ENCODE results near the gene MS4A4A.

The MS4A4A gene

DNA sequence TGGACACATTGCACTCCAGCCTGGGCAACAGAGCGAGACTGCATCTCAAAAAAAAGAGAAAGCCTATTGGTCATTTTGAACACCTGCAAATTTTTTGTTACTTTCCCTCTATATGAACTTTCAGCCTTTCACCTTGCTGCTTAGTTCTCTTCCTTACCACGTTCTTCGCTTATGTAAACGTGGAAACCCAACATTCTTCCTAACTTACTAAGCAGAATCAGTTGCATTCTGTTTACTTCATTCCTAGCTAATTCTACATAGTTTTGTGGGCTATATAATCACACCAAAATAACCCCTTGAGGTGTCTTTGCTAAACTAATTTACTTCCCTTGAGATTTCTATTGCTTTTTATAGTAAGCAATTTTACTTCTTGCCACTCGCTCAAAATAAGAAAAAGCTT lies 23.2 kb downstream of the MS4A4A start:
- no peak for DNase-seq

DNA sequence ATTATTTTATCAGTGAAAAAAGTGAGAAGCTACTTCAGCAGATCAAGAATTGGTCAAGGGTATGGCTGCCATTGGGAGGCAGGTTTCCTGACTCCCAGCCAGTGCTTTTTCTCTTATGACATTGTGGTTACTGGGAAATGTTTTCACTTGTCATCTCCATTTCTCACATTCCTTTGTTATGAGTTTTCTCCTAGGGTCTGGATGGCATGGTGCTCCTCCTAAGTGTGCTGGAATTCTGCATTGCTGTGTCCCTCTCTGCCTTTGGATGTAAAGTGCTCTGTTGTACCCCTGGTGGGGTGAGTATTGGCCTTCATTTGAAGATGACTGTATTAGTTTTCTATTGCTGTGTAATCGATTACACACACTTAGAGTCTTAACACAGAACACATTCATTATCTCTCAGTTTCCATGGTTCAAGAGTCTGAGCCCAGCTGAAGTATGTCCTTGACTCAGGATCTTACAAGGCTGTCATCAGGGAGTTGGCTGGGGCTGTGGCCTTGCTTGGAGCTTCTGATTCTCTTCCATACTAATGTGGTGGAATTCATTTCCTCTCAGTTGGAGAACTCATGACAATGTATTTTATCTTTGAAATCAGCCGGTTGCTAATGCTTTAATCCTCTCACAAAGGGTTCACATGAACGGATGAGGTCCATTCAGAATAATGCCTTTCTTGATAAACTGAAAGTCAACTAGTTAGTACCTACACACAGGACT lies 25.6 kb downstream of the MS4A4A start:
- no peak for DNase-seq

DNA sequence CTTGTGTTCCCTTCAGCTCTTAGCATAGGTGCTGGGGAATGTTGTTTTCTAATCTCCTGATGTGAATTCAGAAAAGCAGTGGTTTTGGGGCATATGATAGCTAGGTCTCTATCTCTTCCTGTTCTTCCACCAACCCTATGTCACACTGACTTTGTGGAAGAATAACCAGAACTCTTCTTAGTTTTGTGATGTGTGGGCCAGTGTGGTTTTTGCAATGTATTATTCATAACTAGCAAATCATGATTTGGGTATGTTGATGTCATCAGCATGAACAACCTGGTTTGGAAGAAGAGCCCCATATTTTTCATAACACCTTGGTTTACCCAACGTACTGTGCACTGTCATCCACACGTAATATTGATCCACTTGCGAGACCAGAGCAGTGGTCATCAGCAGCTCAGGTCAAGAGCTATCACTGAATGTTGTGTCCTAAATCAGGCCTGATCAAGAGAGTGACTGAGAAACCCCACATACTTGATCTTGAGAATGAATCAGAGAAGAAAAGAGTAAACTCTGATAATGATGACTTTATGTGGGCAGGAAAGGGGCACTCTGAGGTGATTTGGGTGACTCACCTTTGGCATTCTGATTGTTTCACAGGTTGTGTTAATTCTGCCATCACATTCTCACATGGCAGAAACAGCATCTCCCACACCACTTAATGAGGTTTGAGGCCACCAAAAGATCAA lies 27.2 kb downstream of the MS4A4A start:
- DNase-seq, result no peak

DNA sequence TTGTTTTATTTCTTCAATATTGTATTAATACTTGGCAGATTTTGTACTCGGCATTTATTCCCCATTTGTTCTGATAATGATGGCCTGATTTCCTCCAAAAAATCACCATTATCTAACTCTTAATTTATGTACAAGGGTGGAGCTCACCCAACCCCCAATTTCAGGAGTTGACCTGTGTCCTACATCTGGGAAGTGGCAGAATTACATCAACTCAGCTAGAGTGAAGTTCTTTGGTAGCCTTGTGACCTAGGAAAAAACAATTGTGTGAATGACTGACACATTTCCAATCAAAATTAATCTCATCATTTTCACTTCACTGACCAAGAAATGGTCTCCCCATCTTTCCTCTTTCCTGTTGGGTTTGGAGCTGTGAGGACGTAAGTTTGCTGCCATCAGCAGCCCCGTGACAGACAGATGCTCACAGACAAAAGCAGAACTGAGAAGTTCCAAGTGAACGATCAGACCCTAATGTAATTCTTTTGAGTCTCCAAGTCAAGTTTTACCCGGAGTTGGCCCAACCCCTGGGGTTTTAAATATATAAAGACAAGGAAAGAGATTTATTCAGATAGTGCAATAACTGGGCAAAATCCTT lies 30.0 kb downstream of the MS4A4A start:
- no peak for DNase-seq

DNA sequence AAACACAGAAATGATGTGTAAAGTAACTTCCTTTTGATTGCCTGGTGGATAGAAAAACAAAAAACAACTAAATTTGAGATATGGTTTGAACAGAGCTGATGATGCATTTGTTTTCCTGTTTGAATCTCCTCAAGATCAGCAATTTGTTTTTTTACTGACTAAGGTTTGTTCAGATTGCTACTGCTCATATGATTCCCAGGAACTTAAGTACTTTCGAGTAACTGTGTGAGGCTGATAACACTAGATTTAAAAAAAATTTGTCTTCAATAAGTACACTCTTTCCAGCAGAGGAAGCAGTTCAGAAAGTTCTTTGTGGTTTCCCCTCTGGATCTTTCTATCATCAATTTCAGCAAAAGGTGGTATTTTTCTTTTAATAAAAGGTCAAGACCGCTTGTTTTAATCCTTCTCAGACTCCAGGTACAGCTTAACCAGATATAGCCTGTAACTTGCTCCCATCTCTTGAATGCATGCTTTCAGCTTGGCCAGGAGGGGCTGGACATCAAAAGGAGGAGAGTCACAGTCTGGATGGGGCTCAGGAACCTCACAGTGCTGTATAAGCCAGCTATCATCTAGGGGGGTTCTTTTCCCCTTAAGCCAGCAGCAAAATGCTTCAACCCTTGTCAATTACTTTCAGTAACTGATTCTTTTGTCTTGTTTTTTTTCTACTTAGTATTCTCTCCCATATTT lies 34.3 kb downstream of the MS4A4A start:
- DNase-seq, result no peak

DNA sequence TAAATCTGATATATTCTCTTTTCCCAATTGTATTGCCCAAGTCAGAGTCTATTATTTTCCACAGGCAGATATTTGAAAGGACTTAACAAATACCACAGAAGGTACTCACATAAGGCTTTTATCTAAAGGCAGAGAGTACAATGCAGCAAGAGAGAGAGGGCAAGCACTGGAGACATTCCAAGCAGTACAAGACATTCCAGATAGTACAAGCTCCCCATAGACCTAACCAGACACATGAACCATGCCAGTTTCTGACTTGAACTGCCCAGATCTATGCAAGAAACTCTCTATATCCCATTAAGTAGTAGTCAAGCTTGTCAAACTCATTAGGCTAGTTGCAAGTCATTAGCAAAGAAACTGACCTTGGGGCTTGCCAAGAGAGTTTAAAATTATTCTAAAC lies 35.4 kb downstream of the MS4A4A start:
- DNase-seq, result no peak

DNA sequence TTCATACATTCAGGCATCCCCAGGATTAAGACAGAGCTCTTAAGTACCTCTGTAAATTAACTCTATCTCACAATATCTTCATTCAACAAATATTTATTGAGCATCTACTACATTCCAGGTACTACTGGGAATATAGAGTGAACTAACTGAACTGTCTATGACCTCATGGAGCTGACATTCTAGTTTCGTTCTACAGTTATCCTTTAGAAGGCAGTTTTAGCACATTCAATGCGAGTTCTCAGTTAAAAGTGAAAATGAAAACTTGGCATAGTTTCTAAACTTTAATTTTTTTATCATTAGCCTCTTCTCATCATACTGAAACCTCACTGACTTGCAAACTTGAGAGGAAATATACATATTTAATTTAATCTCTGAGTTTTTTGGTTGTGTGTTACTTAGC lies 35.9 kb downstream of the MS4A4A start:
- DNase-seq, result no peak

DNA sequence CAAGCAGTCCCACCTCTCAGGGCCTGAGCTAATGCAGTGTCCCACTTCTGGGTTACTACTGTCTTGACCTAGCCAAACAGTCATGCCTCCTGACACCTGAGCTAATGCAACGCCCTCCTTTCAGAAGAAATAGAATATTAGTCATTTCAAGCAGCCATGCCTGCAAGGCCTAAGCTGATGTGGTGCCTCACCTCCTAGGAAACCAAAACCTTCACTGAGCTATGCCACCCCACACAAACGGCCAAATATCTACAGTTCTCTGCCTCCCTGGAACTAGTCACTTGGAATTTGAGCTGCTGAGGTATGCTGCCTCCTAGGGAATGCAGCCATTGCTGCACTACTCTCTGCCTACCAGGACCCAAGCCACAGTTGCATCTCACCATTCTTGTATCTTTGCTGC lies 38.3 kb downstream of the MS4A4A start:
- DNase-seq, result no peak

DNA sequence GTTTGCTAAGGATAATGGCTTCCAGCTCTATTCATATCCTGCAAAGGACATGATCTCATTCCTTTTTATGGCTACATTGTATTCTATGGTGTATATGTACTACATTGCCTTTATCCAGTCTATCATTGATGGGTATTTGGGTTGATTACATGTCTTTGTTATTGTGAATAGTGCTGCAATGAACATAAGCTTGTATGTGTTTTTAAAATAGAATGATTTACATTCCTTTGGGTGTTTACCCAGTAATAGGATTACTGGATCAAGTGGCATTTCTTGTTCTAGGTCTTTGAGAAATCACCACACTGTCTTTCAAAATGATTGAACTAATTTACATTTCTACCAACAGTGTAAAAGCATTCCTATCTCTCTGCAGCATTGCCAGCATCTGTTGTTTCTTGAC lies 40.6 kb downstream of the MS4A4A start:
- DNase-seq, result no peak

DNA sequence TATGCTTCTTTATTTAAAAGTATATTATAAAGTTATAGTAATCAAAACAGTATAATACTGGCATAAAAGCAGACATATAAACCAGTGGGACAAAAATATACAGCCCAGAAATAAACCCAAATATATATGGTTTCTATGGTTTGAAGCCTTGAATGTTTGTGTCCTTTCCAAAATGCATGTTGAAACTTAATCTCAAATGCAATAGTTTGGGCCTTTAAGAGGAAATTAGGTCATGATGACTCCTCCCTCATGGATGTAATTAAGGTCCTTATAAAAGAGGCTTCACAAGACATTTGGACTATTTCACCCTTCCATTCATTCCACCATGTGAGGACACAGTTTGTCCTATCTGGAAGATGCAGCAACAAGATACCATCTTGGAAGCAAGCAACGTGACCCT lies 46.5 kb downstream of the MS4A4A start, which contains the start of gene MS4A6E:
MS4A6E (plus strand) TSS at position 301 of the 400 bp plus-strand sequence. CDS start 7,641 bp downstream, outside the sequence.
- DNase-seq, result no peak

DNA sequence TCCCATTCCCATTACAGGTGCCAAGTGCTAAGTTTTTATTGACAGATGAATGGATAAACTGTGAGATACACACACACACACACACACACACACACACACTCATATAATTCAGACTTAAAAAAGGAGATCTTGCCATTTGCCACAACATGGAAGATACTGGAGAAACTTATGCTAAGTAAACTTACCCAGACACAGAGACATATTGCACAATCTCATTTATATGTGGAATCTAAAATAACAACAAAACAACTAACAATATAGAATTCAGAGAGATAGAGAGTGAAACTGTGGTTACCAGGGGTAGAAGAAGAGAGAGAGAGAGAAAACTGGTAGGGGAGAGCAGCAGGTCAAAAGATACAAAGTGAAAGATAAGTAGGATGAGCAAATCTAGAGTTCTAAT lies 48.0 kb downstream of the MS4A4A start:
- DNase-seq, result no peak

DNA sequence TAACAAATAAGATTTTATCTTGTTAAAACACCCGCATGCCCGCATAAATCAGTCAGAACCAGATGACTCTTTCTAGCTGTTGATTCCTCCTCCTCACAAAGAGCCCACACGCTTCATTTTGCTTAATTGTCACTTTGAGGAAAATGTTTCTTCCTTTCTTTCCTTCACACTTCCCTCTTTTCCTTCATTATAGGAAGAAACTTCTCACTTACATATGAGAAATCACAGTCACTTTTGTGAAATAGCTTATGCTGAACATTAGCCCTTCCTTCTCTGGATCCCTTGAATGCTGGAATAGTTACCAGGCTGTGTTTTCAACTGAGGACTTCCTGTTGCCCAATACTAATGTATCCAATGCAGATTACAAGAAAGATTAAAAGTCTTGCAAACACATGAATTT lies 52.4 kb downstream of the MS4A4A start:
- no peak for DNase-seq

DNA sequence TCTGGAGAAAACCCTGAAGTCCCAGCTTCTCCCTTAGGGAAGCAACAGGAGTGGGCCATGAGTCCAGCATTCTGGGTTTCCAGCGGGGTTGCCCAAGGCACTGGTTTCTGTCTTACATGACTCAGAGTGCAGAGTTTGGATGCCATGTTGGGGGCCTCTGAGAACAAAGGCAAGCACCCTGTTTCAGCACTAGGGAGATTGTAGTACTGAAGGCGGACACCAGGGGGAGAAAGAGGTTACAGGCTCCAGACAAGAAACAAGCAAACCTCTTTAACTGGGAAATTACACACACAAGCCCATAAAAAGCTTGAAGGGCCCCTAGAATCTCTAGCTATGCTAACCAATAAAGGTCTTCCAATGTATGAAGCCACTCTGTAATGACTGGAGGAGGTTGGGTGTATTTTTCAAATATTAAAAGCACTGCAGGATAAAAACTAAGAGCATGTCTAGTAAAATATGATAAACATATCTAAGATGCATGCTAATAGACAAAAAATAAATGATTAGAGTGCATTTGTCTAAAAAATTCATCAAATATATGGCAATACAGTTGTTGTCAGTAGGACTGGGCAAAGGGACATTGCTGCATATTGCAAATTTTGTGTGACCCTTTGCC lies 53.6 kb downstream of the MS4A4A start:
- DNase-seq, result peak; percentile 77

DNA sequence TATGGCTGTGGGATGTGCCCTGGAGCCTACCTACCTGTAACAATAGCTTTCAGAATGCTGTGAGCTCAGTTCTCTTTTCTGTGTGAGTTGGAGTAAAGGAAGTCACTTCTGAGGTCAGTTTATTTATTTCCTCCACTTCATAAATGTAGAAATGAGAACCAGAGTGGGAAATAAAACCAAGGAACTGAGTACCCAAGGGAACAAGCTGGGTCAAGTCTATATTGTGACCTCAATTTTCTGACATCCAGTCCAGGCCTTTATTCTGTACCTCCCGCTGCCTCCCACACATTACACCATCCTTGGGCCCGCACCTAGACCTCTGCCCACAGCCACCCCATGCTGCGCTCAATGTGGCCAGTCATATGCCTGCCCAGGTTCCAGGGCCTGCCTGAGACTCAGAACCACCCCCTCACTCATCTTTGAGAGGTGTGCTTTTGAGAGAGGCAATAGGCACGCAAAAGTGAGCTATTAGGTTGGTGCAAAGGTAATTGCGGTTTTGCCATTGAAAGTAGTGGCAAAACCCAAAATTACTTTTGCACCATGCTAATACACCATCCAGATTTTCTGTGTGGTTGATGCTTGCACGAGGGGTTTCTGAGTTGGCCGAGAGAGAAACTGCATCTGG lies 56.4 kb downstream of the MS4A4A start:
- DNase-seq, result no peak

DNA sequence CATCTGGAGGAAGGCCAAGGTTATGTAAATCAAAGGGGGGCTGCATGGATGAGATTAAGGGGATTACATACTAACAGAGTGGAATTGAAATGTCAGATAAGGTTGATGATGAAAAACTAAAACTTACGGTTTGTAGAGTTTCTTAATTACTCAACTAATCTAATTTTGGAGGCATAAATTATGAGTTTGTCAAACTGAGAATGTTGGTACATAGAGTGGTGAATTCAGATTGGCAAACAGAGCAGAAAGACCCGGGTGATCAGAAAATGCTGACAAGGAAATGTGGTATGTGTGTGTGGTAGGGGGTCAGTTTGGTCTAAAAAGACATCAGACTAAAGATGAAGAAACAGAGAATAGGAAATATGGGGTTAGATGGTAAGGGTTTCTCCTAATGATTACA lies 57.6 kb downstream of the MS4A4A start:
- DNase-seq, result no peak

DNA sequence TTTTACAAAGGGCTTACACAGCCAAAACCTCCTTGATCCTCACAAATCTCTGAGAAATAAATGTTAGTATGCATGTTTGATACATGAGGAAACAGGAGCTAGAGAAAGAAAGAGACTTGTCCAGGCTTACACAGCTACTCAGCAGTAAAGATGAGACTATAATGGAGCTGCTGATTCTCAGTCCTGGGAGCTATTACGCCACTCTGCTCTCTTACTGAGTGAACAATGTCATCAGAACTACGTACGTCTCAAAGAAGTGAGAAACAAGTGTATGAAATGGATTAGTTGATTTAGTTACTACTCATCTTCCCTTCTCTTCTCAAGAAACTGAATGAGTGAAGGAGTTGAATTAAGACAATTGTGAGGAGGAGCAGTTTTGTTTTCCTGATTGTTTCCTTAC lies 58.9 kb downstream of the MS4A4A start:
- DNase-seq, result no peak

DNA sequence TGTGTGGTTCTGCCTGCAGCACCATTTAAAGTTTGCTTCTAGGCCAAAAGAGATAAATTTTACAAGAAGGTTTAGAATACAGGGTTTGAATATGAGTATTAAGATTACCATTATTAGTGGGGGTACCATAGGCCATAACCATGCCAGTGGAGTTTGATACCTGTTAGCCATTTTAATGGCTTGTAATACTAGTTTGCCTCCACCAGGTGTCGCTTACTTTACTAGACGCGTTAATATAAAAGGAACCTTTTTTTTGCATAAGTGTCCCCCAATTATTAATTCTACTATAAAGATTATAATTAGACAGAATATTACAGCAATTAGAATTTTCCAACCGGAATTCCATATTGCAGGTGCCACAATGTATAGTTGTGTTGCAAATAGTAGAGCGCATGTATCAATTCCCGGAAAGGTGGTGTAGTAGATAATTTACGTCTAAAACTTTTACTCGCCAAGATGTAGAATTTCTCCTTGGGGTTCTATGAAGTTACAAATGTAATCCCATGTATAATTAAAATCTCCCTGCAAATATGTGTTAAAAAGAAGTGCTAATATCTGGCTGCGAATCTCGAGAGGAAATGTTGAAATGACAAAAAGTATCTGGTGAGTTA lies 62.7 kb downstream of the MS4A4A start:
- DNase-seq, result peak; percentile 58

DNA sequence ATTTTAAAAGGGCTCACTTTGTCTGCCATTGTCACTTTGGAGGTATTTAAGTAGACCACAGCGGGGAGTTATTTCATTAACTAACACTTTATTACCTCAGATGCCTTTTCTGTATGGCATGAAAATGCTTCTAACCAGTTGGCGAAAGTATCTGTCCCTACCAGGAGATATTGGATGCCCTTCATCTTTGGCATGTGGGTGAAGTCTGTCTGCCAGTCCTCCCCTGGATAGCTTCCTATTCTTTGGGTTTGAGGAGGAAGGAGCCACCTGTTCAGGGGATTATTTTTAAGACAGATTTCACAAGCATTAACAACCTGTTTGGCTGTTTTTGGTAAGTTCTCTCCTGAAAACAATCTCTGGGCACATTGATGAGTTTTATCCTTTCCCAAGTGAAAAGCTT lies 63.7 kb downstream of the MS4A4A start:
- DNase-seq, result no peak

DNA sequence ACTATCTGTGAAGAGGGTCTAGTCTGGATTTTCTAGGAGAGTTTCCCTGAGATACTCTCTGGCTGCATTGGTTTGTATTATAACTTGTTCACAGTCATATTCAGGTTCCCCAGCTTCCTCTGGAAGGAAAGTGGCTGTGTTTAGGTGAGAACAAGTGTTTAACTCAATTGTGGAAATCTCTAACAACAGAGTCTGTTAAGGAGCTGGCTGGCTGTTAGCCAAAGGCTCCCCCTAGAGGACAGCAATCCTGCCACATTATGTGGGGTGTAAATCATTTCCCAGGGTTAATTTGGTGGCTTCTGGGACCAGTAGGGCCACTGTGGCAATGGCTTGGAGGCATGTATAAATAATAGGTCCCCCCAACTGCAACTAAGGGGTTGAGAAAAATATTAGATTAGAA lies 65.0 kb downstream of the MS4A4A start:
- DNase-seq, result peak; percentile 81

DNA sequence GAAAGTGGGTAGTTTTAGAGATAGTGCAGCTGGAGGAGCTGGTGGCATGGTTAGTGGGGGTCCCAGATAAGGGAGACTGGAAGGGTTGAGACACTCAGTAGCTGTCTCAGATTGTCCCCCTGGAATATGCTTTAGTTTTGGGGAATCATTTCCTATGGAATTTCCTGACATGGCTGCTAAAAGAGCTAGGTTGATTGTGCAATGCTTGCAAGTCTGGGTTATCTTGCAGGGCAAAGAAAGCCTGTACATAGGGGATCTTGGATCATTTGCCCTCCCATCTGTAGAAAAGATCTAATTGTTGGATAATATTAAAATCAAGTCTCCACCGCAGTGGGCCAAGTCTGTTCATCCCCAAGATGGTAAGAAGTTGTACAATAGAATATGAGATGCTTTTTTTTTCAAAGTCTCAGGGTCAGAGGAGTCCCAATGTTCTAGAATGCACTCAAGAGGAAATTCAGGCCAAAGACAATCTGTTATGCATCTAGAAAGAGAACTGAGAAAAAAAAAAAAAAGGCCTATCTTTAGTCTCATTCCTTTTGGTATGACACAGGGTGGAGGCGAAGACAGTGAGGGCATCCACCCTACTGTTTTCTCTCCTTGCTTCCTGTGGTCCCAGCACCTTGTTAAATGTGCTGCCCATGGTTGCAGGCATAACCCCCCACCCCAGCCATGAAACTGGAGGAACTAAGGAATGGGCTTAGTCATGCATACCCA lies 66.8 kb downstream of the MS4A4A start:
- DNase-seq, result no peak

DNA sequence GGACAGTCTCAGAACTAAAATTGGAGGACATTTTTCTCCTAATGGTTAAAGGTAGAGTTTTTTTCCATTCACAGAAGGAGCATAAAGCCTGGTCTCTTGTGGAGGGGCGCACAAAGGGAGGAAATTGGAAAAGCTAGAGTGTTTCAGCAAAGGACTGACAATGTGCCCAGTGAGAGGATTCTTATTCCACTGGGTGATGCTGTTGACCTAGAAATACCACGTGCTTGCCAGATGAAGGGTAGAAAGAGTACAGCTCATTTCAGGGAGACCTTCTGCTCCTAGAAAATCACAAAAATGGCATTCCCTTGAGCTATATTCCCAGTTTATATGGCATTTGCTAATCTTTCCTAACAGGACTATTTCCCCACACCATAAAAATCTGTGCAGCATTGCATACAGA lies 67.7 kb downstream of the MS4A4A start:
- DNase-seq, result no peak

DNA sequence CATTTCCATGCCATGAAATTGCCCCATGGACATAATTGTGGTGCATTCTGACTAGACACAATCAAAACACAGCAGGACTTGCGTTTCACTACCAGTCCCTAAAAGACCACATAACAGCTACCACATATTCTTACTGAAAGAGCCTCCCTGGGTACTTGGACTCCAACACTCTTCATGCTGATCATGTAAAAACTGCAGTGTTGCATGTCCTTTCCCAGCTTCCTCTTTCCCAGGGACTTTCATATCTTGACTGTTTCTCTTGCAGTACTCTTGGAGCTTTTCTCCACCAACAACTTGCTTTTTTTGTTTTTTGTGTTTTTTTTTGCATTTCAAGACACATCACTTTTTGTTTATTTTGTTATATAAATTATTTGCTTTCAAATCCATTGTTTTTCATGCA lies 69.5 kb downstream of the MS4A4A start:
- DNase-seq, result no peak

Measured in hematopoietic multipotent progenitor cell treated with erythropoietin and hydrocortisone succinate and interleukin-3 and kit ligand, for 6 days (in vitro differentiated cells).